ENCODE measurements around the gene AGAP6.
"Not testable (repeated sequence)": the region's sequence is repeated elsewhere in the genome, so short reads cannot be mapped to it uniquely, and the experiment has no call there.

Gene AGAP6

GRCh38 chr10:50027195-50027594, 39.0 kb downstream of the AGAP6 start:
- DNase-seq = no peak

DNA sequence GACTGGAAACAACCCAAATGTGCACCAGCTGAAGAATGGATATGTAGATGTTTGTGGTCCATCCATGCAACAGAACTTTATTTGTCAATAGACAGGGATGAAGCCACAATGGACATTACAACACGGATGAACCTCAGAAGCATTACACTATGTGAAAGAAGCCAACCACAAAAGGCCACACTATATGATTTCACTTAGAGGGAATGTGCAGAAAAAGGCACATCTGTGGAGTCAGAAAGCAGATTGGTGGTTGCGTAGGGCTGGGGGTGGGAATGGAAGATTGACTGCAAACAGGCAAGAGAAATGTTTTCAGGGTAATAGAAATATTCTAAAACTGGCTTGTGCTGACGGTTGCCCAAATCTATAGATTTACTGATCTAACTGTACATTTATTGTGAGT, 45.3 kb downstream of the AGAP6 start:
- DNase-seq = no peak

GRCh38 chr10:50035337-50035736, 47.1 kb downstream of the AGAP6 start:
- DNase-seq = not testable (repeated sequence)

DNA sequence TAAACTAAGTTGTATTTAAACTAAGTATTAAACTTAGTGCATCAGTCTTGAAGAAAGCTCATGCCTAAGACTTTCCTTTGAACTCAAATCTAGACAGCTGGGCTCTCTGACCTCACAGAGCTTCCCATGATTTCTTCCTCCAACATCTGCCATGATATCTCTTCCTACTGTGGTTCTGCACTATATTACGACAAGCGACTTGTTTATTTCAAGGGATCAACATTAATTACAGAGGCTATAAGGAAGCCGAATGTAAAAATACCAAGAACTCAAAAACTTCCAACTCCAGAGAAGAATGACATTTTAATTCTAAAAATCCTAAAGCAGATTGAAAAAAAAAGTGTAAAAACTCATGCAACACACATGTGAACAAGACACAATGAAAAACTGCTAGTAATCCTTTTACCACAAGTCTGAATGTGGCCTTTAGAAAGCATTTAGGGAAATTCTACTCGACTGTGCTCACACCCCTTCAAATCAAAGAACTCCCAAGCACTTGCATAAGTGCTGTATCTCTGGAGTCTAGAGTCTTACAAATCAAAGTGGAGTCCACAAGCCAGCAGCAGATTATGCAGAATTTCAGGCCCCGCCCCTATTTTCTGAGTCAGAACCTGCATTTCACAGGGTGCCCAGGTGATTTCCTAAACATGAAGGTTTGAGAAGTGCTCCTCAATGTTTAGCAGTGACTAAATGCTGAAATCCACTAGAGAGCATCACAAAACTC, 56.9 kb downstream of the AGAP6 start:
- DNase-seq = no peak

DNA sequence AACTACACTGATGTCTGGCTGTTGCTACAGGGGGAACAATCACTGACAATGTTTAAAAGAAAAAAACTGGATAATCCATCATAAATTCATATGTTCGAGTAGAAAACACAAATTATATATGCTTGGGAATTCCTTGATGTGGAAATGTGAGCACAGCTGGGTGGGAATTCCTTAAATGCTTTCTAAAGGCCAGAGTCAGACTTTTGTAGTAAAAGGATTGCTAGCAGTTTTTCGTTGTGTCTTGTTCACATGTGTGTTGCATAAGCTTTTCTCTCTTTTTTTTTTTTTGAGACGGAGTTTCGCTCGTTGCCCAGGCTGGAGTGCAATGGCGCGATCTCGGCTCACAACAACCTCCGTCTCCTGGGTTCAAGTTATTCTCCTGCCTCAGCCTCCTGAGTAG, 58.3 kb downstream of the AGAP6 start:
- DNase-seq = not testable (repeated sequence)

GRCh38 chr10:50047594-50047993, 59.4 kb downstream of the AGAP6 start:
- DNase-seq = not testable (repeated sequence)

DNA sequence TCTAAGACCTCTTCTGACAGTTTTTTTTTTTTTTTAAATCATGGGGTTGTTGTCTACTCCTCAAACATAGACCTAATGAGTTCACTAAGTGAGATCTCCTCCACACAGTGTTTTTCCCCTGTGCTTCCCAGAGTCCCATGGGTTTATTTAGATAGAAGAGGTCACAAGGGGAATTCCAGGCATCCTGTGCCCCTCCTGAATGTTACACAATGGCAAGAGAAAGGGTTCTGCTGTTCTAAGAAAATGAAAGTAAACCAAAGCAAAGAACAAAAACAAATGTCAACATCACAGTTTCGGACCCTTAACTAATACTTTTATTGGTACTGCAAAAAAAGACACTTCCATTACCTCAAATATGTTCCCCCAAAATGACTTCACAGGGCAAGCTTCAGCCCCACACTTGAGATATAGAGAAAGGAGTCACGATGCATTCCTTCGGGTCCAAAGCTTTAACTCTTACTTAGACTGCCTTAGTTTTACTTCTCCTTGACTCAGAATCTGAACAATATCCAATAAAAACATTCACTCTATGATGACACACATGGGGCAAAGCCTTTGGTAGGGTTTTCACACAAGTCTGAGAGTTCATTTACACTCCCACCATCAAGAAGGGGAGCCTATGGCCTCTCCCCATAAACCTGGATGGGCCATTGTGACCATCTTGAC, 63.9 kb downstream of the AGAP6 start:
- DNase-seq = not testable (repeated sequence)

- DNase-seq = not testable (repeated sequence)
Observed at GRCh38 chr10:50052778-50053376, 64.7 kb downstream of the AGAP6 start.

DNA sequence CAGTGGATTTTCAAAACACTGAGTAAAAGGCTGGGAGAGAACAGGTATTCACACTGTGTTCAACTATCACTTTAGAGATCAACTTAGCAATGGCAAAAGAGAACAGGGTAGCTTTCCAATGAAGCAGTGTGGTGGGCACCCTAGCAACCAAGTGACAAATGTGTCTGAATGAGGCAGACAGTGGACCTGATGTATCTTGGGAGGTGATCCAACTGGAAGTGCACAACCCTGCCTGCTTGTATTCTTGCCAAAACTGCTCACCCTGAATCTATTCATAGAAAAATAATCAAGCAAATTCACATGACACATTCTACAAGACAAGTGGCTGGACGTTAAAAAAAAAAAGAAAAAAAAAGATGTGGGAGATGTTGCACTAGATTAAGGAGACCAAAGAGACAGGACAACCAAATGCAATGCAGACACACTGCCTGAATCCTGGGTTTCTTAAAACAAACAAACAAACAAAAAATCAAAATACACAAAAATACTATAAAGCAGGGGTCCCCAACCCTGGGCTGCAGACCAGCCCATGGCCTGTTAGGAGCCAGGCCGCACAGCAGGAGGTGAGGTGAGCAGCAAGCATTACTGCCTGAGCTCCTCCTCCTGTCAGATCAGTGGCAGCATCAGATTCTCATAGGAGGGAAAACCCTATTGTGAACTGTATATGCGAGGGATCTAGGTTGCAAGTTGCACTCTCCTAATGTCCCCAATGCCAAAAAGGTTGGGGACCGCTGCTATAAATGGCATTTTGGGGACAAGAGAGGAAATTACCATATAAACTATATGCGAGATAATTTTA, 67.5 kb downstream of the AGAP6 start:
- DNase-seq = not testable (repeated sequence)

DNA sequence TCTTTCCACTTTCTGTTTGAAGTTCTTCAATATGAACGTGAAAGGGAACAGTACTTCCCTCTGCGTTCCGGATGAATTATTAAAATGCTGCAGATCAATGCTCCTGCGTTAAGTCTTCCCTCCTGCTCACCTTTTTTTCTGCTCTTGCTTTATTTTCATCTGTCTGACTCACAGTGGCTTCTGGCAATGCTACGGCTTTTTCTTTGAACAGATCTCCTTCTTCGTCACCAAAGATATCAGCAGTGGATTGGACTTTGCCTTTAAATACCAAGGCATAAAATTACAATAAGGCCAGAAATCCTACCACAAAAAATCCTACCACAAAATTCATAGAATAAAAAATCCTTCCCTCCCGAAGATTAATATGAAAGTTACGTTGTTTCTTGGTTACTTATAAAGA, 68.4 kb downstream of the AGAP6 start:
- DNase-seq = not testable (repeated sequence)

GRCh38 chr10:50058727-50059126, 70.5 kb downstream of the AGAP6 start:
- not testable (repeated sequence) for DNase-seq

- not testable (repeated sequence) for DNase-seq
Observed at GRCh38 chr10:50059946-50060345, 71.7 kb downstream of the AGAP6 start.

Data from NCI-H1048 (cell line).